ENCODE data around the gene FCAR.

DNA sequence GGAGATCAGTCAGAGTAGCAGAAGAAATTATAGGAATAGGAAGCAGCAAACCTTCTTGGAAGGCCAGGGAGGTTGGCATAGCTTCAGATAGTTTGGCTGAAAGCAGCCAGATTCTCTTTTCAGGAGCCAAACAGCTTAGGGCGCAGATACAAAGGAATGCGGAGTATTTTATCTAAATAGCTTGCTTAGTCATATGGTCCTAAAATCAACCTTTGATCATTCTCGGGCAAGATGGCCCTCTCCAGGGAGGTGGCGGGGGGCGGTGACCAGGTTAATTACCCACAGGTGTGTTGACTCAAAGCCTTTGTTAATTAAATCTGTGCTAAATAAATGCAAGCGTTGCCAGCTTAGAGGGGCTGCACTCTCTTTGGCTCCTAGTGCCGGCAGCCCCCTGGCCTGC lies 19.4 kb downstream of the FCAR start:
- TF ChIP-seq, protein P1, sequence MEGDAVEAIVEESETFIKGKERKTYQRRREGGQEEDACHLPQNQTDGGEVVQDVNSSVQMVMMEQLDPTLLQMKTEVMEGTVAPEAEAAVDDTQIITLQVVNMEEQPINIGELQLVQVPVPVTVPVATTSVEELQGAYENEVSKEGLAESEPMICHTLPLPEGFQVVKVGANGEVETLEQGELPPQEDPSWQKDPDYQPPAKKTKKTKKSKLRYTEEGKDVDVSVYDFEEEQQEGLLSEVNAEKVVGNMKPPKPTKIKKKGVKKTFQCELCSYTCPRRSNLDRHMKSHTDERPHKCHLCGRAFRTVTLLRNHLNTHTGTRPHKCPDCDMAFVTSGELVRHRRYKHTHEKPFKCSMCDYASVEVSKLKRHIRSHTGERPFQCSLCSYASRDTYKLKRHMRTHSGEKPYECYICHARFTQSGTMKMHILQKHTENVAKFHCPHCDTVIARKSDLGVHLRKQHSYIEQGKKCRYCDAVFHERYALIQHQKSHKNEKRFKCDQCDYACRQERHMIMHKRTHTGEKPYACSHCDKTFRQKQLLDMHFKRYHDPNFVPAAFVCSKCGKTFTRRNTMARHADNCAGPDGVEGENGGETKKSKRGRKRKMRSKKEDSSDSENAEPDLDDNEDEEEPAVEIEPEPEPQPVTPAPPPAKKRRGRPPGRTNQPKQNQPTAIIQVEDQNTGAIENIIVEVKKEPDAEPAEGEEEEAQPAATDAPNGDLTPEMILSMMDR (IDR thresholded peaks at IDR 0.05; ENCODE audit: insufficient read depth, low read length), result no peak
- TF ChIP-seq POLR2AphosphoS5 (IDR thresholded peaks at IDR 0.05; ENCODE audit: low read depth), result no peak
- TF ChIP-seq, protein P2, sequence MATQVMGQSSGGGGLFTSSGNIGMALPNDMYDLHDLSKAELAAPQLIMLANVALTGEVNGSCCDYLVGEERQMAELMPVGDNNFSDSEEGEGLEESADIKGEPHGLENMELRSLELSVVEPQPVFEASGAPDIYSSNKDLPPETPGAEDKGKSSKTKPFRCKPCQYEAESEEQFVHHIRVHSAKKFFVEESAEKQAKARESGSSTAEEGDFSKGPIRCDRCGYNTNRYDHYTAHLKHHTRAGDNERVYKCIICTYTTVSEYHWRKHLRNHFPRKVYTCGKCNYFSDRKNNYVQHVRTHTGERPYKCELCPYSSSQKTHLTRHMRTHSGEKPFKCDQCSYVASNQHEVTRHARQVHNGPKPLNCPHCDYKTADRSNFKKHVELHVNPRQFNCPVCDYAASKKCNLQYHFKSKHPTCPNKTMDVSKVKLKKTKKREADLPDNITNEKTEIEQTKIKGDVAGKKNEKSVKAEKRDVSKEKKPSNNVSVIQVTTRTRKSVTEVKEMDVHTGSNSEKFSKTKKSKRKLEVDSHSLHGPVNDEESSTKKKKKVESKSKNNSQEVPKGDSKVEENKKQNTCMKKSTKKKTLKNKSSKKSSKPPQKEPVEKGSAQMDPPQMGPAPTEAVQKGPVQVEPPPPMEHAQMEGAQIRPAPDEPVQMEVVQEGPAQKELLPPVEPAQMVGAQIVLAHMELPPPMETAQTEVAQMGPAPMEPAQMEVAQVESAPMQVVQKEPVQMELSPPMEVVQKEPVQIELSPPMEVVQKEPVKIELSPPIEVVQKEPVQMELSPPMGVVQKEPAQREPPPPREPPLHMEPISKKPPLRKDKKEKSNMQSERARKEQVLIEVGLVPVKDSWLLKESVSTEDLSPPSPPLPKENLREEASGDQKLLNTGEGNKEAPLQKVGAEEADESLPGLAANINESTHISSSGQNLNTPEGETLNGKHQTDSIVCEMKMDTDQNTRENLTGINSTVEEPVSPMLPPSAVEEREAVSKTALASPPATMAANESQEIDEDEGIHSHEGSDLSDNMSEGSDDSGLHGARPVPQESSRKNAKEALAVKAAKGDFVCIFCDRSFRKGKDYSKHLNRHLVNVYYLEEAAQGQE (IDR thresholded peaks at IDR 0.05; ENCODE audit: insufficient replicate concordance, low read depth), result no peak
- TF ChIP-seq GABPA (IDR thresholded peaks at IDR 0.05; ENCODE audit: low read depth), result no peak
- TF ChIP-seq SPI1 (IDR thresholded peaks at IDR 0.05; ENCODE audit: borderline replicate concordance, low read depth), result no peak

Measured in HL-60 (cell line).